Kasumi-1 (cell line): ENCODE measurements around the gene COX20.

Source experiments
- DNase-seq, 2 experiments: peaks; one replicate each; lab custom pipeline; 2025; lab: John Stamatoyannopoulos, UW

The COX20 gene

GRCh38 chr1:244874974-244875579 lies 39.6 kb downstream of the COX20 start:
- DNase-seq: no peak

- no peak for DNase-seq
These were observed 40.9 kb downstream of the COX20 start for GRCh38 chr1:244876228-244876910.

GRCh38 chr1:244878681-244879080 lies 43.2 kb downstream of the COX20 start:
- DNase-seq: no peak

GRCh38 chr1:244881552-244882280 lies 46.3 kb downstream of the COX20 start:
- no peak for DNase-seq

GRCh38 chr1:244887281-244887680 lies 51.8 kb downstream of the COX20 start:
- DNase-seq: no peak

- no peak for DNase-seq
These were observed 58.4 kb downstream of the COX20 start for GRCh38 chr1:244893836-244894235.
